GM23338 (cell line): Measurements from ENCODE around the gene TOB2. TPM values are rescaled to one million over a fixed set of nuclear protein-coding genes. Genes with fewer than 3 reads are reported as not detected.

Source experiments
- ATAC-seq: fragments of 200-7000 bp; cut with Tn5 transposase; 3 replicates; pipeline ENCODE4 v1.9.1; 2020
- DNase-seq: peaks from one replicate; pipeline ENCODE4 v3.0.0-alpha.2; 2015; ENCODE audit warnings: low spot score
- H2AFZ ChIP-seq: fragments of 200-600 bp; sonication (generic); 2 replicates; pipeline ENCODE4 v1.8.0; 2016; ENCODE audit warnings: antibody characterized with exemption, mild to moderate bottlenecking, moderate library complexity
- H3F3A ChIP-seq: fragments of 200-600 bp; sonication (generic); replicated peaks from 2 replicates; pipeline ENCODE4 v1.8.0; 2017; ENCODE audit warnings: antibody characterized with exemption, mixed run types, low read depth
- H3K27ac ChIP-seq: fragments of 200-600 bp; sonication (generic); 2 replicates; pipeline ENCODE4 v1.6.1; 2016; ENCODE audit warnings: low read depth
- H3K27me3 ChIP-seq: fragments of 200-600 bp; sonication (generic); 2 replicates; pipeline ENCODE4 v1.8.0; 2016; ENCODE audit warnings: mild to moderate bottlenecking, mixed run types, moderate library complexity; ENCODE audit not compliant: insufficient read depth
- H3K36me3 ChIP-seq: fragments of 200-600 bp; sonication (generic); 2 replicates; pipeline ENCODE4 v1.8.0; 2016; ENCODE audit warnings: mild to moderate bottlenecking; ENCODE audit not compliant: insufficient read depth
- H3K4me1 ChIP-seq: fragments of 200-600 bp; sonication (generic); 2 replicates; pipeline ENCODE4 v1.8.0; 2016; ENCODE audit warnings: mild to moderate bottlenecking, moderate library complexity; ENCODE audit not compliant: insufficient read depth
- H3K4me2 ChIP-seq: fragments of 200-600 bp; sonication (generic); 2 replicates; pipeline ENCODE4 v1.7.1; 2017; ENCODE audit warnings: mixed run types
- H3K4me3 ChIP-seq: fragments of 200-600 bp; sonication (generic); 2 replicates; pipeline ENCODE4 v1.6.1; 2016; ENCODE audit warnings: mixed run types
- H3K79me2 ChIP-seq: fragments of 200-600 bp; sonication (generic); replicated peaks from 2 replicates; pipeline ENCODE4 v1.8.0; 2017; ENCODE audit warnings: mild to moderate bottlenecking; ENCODE audit not compliant: insufficient read depth
- H3K9me2 ChIP-seq: fragments of 200-600 bp; sonication (generic); 2 replicates; pipeline ENCODE4 v1.8.0; 2017; ENCODE audit not compliant: insufficient read depth
- H4K20me1 ChIP-seq: fragments of 200-600 bp; sonication (generic); replicated peaks from 2 replicates; pipeline ENCODE4 v1.8.0; 2017; ENCODE audit warnings: mild to moderate bottlenecking; ENCODE audit not compliant: insufficient read depth
- H3K27ac Mint-ChIP-seq: 2 replicates; pipeline ENCODE4 v1.8.0; 2020; ENCODE audit warnings: inconsistent platforms, mild to moderate bottlenecking, moderate library complexity, mixed read lengths
- H3K27me3 Mint-ChIP-seq: 3 replicates; pipeline ENCODE4 v1.8.0; 2022; ENCODE audit warnings: low read depth, mild to moderate bottlenecking, moderate library complexity, mixed read lengths, inconsistent platforms; ENCODE audit not compliant: insufficient read depth, poor library complexity
- H3K36me3 Mint-ChIP-seq: 3 replicates; pipeline ENCODE4 v1.8.0; 2021; ENCODE audit warnings: low read depth, mild to moderate bottlenecking, inconsistent platforms, moderate library complexity, mixed read lengths
- H3K4me1 Mint-ChIP-seq: 3 replicates; pipeline ENCODE4 v1.8.0; 2020; ENCODE audit warnings: mild to moderate bottlenecking, inconsistent platforms, mixed read lengths
- H3K4me3 Mint-ChIP-seq: 3 replicates; pipeline ENCODE4 v1.8.0; 2021; ENCODE audit warnings: moderate library complexity, mild to moderate bottlenecking, inconsistent platforms, mixed read lengths
- H3K9me3 Mint-ChIP-seq: 3 replicates; pipeline ENCODE4 v1.8.0; 2020; ENCODE audit warnings: moderate library complexity, mild to moderate bottlenecking, inconsistent platforms, mixed read lengths
- CREB1 ChIP-seq: fragments of 250-450 bp; sonication (Bioruptor Pico); IDR thresholded peaks from 2 replicates; pipeline ENCODE4 v1.5.0; 2020; ENCODE audit warnings: low read depth, mild to moderate bottlenecking, moderate library complexity
- CTCF ChIP-seq, 2 experiments: fragments of 200-600 bp in 1 of 2; sonication (generic) in 1 of 2; conservative IDR thresholded peaks; 2 replicates each; pipeline versions ENCODE4 v1.5.1 to v1.6.1; 2016 to 2017; ENCODE audit warnings: antibody characterized with exemption in 2 of 2, low read depth in 2 of 2, mild to moderate bottlenecking in 2 of 2, moderate library complexity in 1 of 2
- ETS1 ChIP-seq: IDR thresholded peaks from 2 replicates; pipeline ENCODE4 v1.6.1; 2016; ENCODE audit warnings: antibody characterized with exemption
- EZH2 ChIP-seq: fragments of 200-600 bp; sonication (generic); IDR thresholded peaks from one replicate; pipeline ENCODE4 v1.8.0; 2017; ENCODE audit warnings: antibody characterized with exemption, mild to moderate bottlenecking, low read depth; ENCODE audit not compliant: unreplicated experiment
- EZH2phosphoT487 ChIP-seq: fragments of 200-600 bp; sonication (generic); IDR thresholded peaks from one replicate; pipeline ENCODE4 v1.8.1; 2018; ENCODE audit warnings: antibody characterized with exemption; ENCODE audit not compliant: unreplicated experiment
- JUNB ChIP-seq: IDR thresholded peaks from one replicate; pipeline ENCODE4 v1.6.1; 2016; ENCODE audit warnings: antibody characterized with exemption; ENCODE audit not compliant: unreplicated experiment
- NANOG ChIP-seq: IDR thresholded peaks from 2 replicates; pipeline ENCODE4 v1.6.1; 2016; ENCODE audit warnings: antibody characterized with exemption, borderline replicate concordance
- POLR2AphosphoS5 ChIP-seq: IDR thresholded peaks from 2 replicates; pipeline ENCODE4 v1.6.1; 2016; ENCODE audit warnings: antibody characterized with exemption, low read depth
- STAT1 ChIP-seq: IDR thresholded peaks from one replicate; pipeline ENCODE4 v1.6.1; 2016; ENCODE audit warnings: antibody characterized with exemption; ENCODE audit not compliant: unreplicated experiment
- ZNF114 ChIP-seq: fragments of 250-450 bp; sonication (Bioruptor Pico); IDR thresholded peaks from 2 replicates; pipeline ENCODE4 v1.5.0; 2020; ENCODE audit warnings: mild to moderate bottlenecking, moderate library complexity
- ZNF331 ChIP-seq: fragments of 250-450 bp; sonication (Bioruptor Pico); IDR thresholded peaks from 2 replicates; pipeline ENCODE4 v1.5.0; 2020; ENCODE audit warnings: low read depth, mild to moderate bottlenecking, moderate library complexity
- polyA plus RNA-seq: library from polyadenylated mRNA; unstranded; fragments of >200 nt; fragmentation: Nextera tagmentation; extraction: Ambion mirVana; gene quantifications from 2 replicates; pipeline ENCODE4 v1.2.1, GENCODE V29; 2016
- total RNA-seq: library from RNA; depleted of rRNA; stranded (reverse); fragments of >200 nt; shearing (Covaris generic); gene quantifications from 2 replicates; pipeline ENCODE4 v1.2.3, GENCODE V29; 2014

The TOB2 gene
- total and polyA plus RNA-seq, 2 experiments from 2014 or later = 27.3 to 47.2 TPM

DNA sequence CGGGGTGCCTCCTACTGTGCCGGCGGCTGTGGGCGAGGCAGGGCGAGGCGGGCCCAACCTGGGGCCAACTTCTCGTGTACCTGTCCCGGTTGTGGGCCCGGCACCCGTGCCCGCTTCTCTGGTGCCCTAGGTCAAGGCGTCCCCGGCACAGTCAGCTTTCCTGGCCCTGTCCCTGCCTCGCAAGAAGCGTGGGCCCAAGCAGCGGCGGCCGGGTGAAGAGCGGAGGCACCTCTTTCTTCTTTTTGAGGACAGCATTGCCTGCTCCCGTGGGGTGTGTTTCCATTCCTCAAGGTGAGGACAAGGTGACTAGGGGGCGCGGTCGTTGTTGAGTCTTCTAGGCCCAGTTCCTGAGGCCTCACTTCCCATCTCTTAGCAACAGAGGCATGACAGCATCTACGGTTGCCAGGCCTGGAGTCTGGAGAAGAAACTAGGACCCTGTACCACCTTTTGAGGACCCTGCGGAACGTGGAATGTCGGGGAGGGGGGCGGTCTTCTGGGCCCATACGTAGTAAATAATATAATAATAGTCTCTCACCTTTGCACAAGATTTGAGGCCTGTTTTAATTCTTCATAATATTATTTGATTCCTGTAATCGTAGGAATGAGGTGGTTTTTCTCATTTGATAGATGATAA, 22.7 kb upstream of the TOB2 start:
- H2AFZ ChIP-seq = peak overlapping the region; percentile 73; the same call in 1 of the 2 replicates
- H3K27me3 ChIP-seq = no peaks in the 10 kb centered on the region
- peaks cover 8% of the 10 kb centered on the region for H3K27me3 Mint-ChIP-seq
- peaks cover 32% of the 10 kb centered on the region for H3K36me3 ChIP-seq
- H4K20me1 ChIP-seq = peaks cover 4% of the 10 kb centered on the region
- peak overlapping the region; percentile 88 for H3K27ac ChIP-seq
- TF ChIP-seq NANOG (no peak), CREB1 (CRISPR knock-in tag) (no peak), ZNF331 (CRISPR knock-in tag) (no peak), ZNF114 (CRISPR knock-in tag) (no peak), CTCF (conservative IDR thresholded peaks at IDR 0.05; ENCODE audit: low read depth in 2 of 2) (no peak), POLR2AphosphoS5 (no peak), EZH2phosphoT487 (no peak), EZH2 (no peak), ETS1 (no peak), STAT1 (no peak), JUNB (no peak)
- peak overlapping the region; percentile 100 for H3K27ac Mint-ChIP-seq
- peaks cover 90% of the 10 kb centered on the region for H3K79me2 ChIP-seq
- peak overlapping the region; percentile 72 for H3K4me3 ChIP-seq
- peaks cover 20% of the 10 kb centered on the region for H3K4me1 Mint-ChIP-seq
- H3K36me3 Mint-ChIP-seq = peaks cover 42% of the 10 kb centered on the region
- peak overlapping the region; percentile 95 for H3K4me3 Mint-ChIP-seq
- H3K9me2 ChIP-seq = no peaks in the 10 kb centered on the region
- peaks cover 19% of the 10 kb centered on the region for H3F3A ChIP-seq
- ATAC-seq (peak; percentile 36), DNase-seq (peak; percentile 77)
- H3K4me2 ChIP-seq = peak overlapping the region; percentile 93
- H3K9me3 Mint-ChIP-seq = no peaks in the 10 kb centered on the region
- H3K4me1 ChIP-seq = peaks cover 14% of the 10 kb centered on the region

GRCh38 chr22:41468381-41469217, 22.0 kb upstream of the TOB2 start, which contains the start of the genes ACO2 and PHF5A:
ACO2 (plus strand) TSS chr22:41469117; CDS start chr22:41469147, 30 bp downstream.
PHF5A (minus strand) TSS chr22:41468692; CDS start chr22:41468653, 39 bp downstream.
- Mint-ChIP-seq H3K4me3 (peak within 1 kb of the TSS; percentile 95), H3K36me3 (peaks cover 50% of the 10 kb centered on the region), H3K9me3 (no peaks in the 10 kb centered on the region), H3K27ac (peak within 1 kb of the TSS; percentile 100), H3K4me1 (peaks cover 15% of the 10 kb centered on the region), H3K27me3 (peaks cover 8% of the 10 kb centered on the region)
- Histone ChIP-seq H3K4me3 (peak within 1 kb of the TSS; percentile 72), H3F3A (peaks cover 22% of the 10 kb centered on the region), H3K36me3 (peaks cover 40% of the 10 kb centered on the region), H4K20me1 (peaks cover 4% of the 10 kb centered on the region), H3K4me1 (peaks cover 14% of the 10 kb centered on the region), H3K9me2 (no peaks in the 10 kb centered on the region), H3K4me2 (peak within 1 kb of the TSS; percentile 93), H3K27me3 (no peaks in the 10 kb centered on the region), H3K79me2 (peaks cover 83% of the 10 kb centered on the region), H2AFZ (peak within 1 kb of the TSS; percentile 73; the same call in 1 of the 2 replicates), H3K27ac (peak within 1 kb of the TSS; percentile 88)
- TF ChIP-seq JUNB = no peak
- peak; percentile 98 for TF ChIP-seq CREB1 (CRISPR knock-in tag)
- peak; percentile 77 for TF ChIP-seq ETS1
- TF ChIP-seq CTCF (conservative IDR thresholded peaks at IDR 0.05; ENCODE audit: low read depth in 2 of 2) = no peak
- TF ChIP-seq POLR2AphosphoS5 = peak; percentile 73
- no peak for TF ChIP-seq ZNF114 (CRISPR knock-in tag)
- DNase-seq (peak; percentile 99), ATAC-seq (peak; percentile 92)
